Mesenchymal stem cell (in vitro differentiated cells and primary cell): ENCODE results near the gene FARP1.

Experiments
- DNase-seq: peaks from one replicate; pipeline ENCODE4 v3.0.0-alpha.2; 2013
- H2AFZ ChIP-seq: one replicate; pipeline ENCODE4 v1.6.1; 2013; ENCODE audit warnings: low read depth, mild to moderate bottlenecking, control low read depth, inconsistent platforms, low read length, moderate library complexity
- H2AK5ac ChIP-seq: 2 replicates; pipeline ENCODE4 v1.6.1; 2013; ENCODE audit warnings: low read length, moderate library complexity, mild to moderate bottlenecking, inconsistent platforms; ENCODE audit not compliant: severe bottlenecking
- H2BK120ac ChIP-seq: one replicate; pipeline ENCODE4 v1.6.1; 2013; ENCODE audit warnings: low read depth, mild to moderate bottlenecking, inconsistent platforms, low read length, moderate library complexity
- H2BK12ac ChIP-seq, 2 experiments: one replicate each; pipeline ENCODE4 v1.6.1; 2013; ENCODE audit warnings: inconsistent platforms in 2 of 2, low read length in 2 of 2, mild to moderate bottlenecking in 2 of 2, moderate library complexity in 2 of 2, control low read depth in 1 of 2
- H2BK15ac ChIP-seq: one replicate; pipeline ENCODE4 v1.6.1; 2013; ENCODE audit warnings: mild to moderate bottlenecking, low read depth, inconsistent platforms; ENCODE audit not compliant: poor library complexity, severe bottlenecking
- H2BK5ac ChIP-seq: 2 replicates; pipeline ENCODE4 v1.6.1; 2013; ENCODE audit warnings: low read depth, mild to moderate bottlenecking, low read length, control low read depth, inconsistent platforms; ENCODE audit not compliant: poor library complexity, severe bottlenecking
- H3K14ac ChIP-seq, 2 experiments: one replicate each; pipeline ENCODE4 v1.6.1; 2013; ENCODE audit warnings: inconsistent platforms in 2 of 2, low read length in 2 of 2, control low read depth in 1 of 2, mild to moderate bottlenecking in 1 of 2, moderate library complexity in 1 of 2
- H3K18ac ChIP-seq, 2 experiments: one replicate each; pipeline ENCODE4 v1.6.1; 2013; ENCODE audit warnings: inconsistent platforms in 2 of 2, low read length in 2 of 2, control low read depth in 1 of 2, low read depth in 1 of 2, mild to moderate bottlenecking in 1 of 2
- H3K23ac ChIP-seq, 2 experiments: one replicate each; pipeline ENCODE4 v1.6.1; 2013; ENCODE audit warnings: inconsistent platforms in 2 of 2, low read length in 2 of 2, mild to moderate bottlenecking in 2 of 2, moderate library complexity in 2 of 2, control low read depth in 1 of 2
- H3K27ac ChIP-seq: 2 replicates; pipeline ENCODE4 v1.5.1; 2013; ENCODE audit warnings: mild to moderate bottlenecking, moderate library complexity, low read length, control low read depth, inconsistent platforms; ENCODE audit not compliant: poor library complexity, severe bottlenecking
- H3K27me3 ChIP-seq, 2 experiments: 2 replicates each; pipeline versions ENCODE4 v1.6.1 to v1.7.0; 2013; ENCODE audit warnings: low read length in 2 of 2, mild to moderate bottlenecking in 2 of 2, moderate library complexity in 2 of 2, control low read depth in 1 of 2, inconsistent platforms in 1 of 2; ENCODE audit not compliant: control insufficient read depth in 1 of 2, insufficient read depth in 1 of 2
- H3K36me3 ChIP-seq, 2 experiments: 2 replicates each; pipeline versions ENCODE4 v1.6.1 to v1.7.0; 2013; ENCODE audit warnings: low read length in 2 of 2, control low read depth in 1 of 2, inconsistent platforms in 1 of 2, low read depth in 1 of 2, mild to moderate bottlenecking in 1 of 2; ENCODE audit not compliant: insufficient read depth in 2 of 2, control insufficient read depth in 1 of 2
- H3K4ac ChIP-seq, 2 experiments: one replicate each; pipeline ENCODE4 v1.6.1; 2013; ENCODE audit warnings: inconsistent platforms in 2 of 2, low read length in 2 of 2, mild to moderate bottlenecking in 2 of 2, moderate library complexity in 2 of 2, control low read depth in 1 of 2, low read depth in 1 of 2
- H3K4me1 ChIP-seq: 2 replicates; pipeline ENCODE4 v1.6.1; 2013; ENCODE audit warnings: low read depth, low read length, control low read depth; ENCODE audit not compliant: control insufficient read depth, insufficient read depth
- H3K4me2 ChIP-seq: 2 replicates; pipeline ENCODE4 v1.6.1; 2013; ENCODE audit warnings: low read length, mild to moderate bottlenecking, inconsistent platforms; ENCODE audit not compliant: poor library complexity, severe bottlenecking
- H3K4me3 ChIP-seq, 2 experiments: 2 replicates each; pipeline versions ENCODE4 v1.5.1 to v1.7.0; 2013; ENCODE audit warnings: low read length in 2 of 2, mild to moderate bottlenecking in 2 of 2, control low read depth in 1 of 2, low read depth in 1 of 2; ENCODE audit not compliant: insufficient read depth in 1 of 2
- H3K79me1 ChIP-seq: replicated peaks from 2 replicates; pipeline ENCODE4 v1.6.1; 2013; ENCODE audit warnings: mild to moderate bottlenecking, control low read depth, low read length, inconsistent platforms; ENCODE audit not compliant: poor library complexity, severe bottlenecking
- H3K9ac ChIP-seq: 2 replicates; pipeline ENCODE4 v1.7.0; 2013; ENCODE audit warnings: mild to moderate bottlenecking, low read length, moderate library complexity
- H3K9me3 ChIP-seq: 2 replicates; pipeline ENCODE4 v1.7.0; 2013; ENCODE audit warnings: mild to moderate bottlenecking, low read length; ENCODE audit not compliant: control insufficient read depth
- H4K8ac ChIP-seq: one replicate; pipeline ENCODE4 v1.6.1; 2013; ENCODE audit warnings: inconsistent platforms, mild to moderate bottlenecking, low read length, moderate library complexity
- H4K91ac ChIP-seq: one replicate; pipeline ENCODE4 v1.6.1; 2013; ENCODE audit warnings: mild to moderate bottlenecking, low read length, inconsistent platforms
- WGBS: methylation state at CpG from one replicate; pipeline ENCODE4 v1.1.7; 2013; ENCODE audit warnings: mixed read lengths; 5-methylcytosine and 5-hydroxymethylcytosine counted together

FARP1 gene

DNA sequence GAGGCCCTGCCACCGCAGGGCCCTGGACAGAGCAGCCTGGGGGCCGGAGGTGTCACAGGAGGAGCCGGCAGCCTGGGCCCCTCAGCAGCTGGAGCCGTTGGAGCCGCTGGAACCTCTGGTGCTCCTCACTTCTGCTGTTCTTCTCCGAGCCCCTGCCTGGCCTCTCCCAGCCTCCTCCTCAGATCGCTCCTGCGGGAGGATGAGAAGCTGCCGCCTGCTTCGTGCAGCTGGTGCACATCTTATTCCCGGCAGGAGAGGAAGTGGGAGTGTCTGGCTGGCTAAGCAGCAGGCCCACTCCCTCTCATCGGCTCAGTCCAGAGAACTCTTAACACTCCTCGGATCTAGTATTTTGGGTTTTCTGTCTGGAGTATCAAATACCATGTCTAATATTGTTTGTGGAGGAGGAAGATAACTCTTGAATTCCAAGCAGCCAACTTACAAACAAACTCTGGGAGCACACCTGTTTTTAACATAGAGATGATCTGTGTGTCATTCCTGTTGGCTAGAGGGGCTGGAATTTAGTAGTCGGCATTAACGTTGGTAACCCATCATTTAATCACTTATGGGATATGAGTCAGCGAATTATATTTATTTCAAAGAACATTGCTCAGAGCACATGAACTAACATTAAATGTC is 71.2 kb downstream of the FARP1 start:
- Histone ChIP-seq H3K4ac (peak overlapping the region; percentile 29 to 67), H2BK15ac (peak overlapping the region; percentile 96), H4K8ac (peak overlapping the region; percentile 79), H3K4me2 (no peak overlapping the region), H2BK120ac (peak overlapping the region; percentile 78), H2AK5ac (no peak overlapping the region), H2AFZ (no peak overlapping the region), H2BK12ac (peak overlapping the region in 1 of 2 experiments; percentile 80), H3K9ac (no peak overlapping the region), H3K27ac (peak overlapping the region; percentile 21), H3K18ac (peak overlapping the region; percentile 76), H3K4me3 (no peak overlapping the region), H3K9me3 (no peaks in the 10 kb centered on the region), H3K27me3 (no peaks in the 10 kb centered on the region), H3K14ac (no peak overlapping the region), H4K91ac (peak overlapping the region; percentile 83), H3K4me1 (peaks cover 27% of the 10 kb centered on the region), H3K23ac (no peak overlapping the region), H3K36me3 (peaks cover 13 to 29% of the 10 kb centered on the region in 2 experiments), H2BK5ac (no peak overlapping the region), H3K79me1 (peaks cover 26% of the 10 kb centered on the region)
- 35% methylated on average over 8 of the region's 16 CpGs for WGBS
- peak; percentile 62 for DNase-seq

GRCh38 chr13:98214707-98215106 is 71.8 kb downstream of the FARP1 start:
- 93% methylated on average over 6 of the region's 6 CpGs for WGBS
- no peak overlapping the region for H3K23ac ChIP-seq
- H3K4me3 ChIP-seq = no peak overlapping the region
- DNase-seq = no peak
- peak overlapping the region; percentile 0 for H2BK5ac ChIP-seq
- H3K4ac ChIP-seq = peak overlapping the region in 1 of 2 experiments; percentile 44
- H3K9ac ChIP-seq = no peak overlapping the region
- H3K79me1 ChIP-seq = peaks cover 29% of the 10 kb centered on the region
- H4K8ac ChIP-seq = no peak overlapping the region
- H3K18ac ChIP-seq = peak overlapping the region; percentile 37 to 93
- H2BK120ac ChIP-seq = no peak overlapping the region
- H3K9me3 ChIP-seq = no peaks in the 10 kb centered on the region
- peaks cover 13 to 29% of the 10 kb centered on the region in 2 experiments for H3K36me3 ChIP-seq
- H3K4me1 ChIP-seq = peaks cover 25% of the 10 kb centered on the region
- H2AK5ac ChIP-seq = peak overlapping the region; percentile 31
- H3K27me3 ChIP-seq = no peaks in the 10 kb centered on the region
- no peak overlapping the region for H2BK15ac ChIP-seq
- H3K4me2 ChIP-seq = no peak overlapping the region
- H2BK12ac ChIP-seq = peak overlapping the region in 1 of 2 experiments; percentile 21
- H3K14ac ChIP-seq = no peak overlapping the region
- H3K27ac ChIP-seq = peak overlapping the region; percentile 41
- no peak overlapping the region for H2AFZ ChIP-seq
- peak overlapping the region; percentile 14 for H4K91ac ChIP-seq

DNA sequence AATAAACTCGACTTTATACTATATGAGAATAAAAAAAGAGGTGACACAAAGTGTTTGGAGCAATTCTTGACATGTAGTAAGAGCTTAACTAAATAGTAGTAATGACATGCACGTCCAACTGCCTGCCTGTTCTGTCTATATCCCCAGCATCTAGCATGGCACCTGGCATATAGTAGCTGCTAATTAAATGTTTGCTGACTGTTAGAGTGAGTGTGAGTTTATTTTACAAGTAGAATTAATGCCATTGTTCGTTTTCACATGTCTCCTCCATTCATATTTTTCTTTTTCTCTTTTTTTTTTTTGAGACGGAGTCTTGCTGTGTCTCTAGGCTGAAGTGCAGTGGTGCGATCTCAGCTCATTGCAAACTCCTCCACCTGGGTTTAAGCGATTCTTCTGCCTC is 72.6 kb downstream of the FARP1 start:
- H3K27me3 ChIP-seq = no peaks in the 10 kb centered on the region
- peak overlapping the region; percentile 75 for H3K27ac ChIP-seq

DNA sequence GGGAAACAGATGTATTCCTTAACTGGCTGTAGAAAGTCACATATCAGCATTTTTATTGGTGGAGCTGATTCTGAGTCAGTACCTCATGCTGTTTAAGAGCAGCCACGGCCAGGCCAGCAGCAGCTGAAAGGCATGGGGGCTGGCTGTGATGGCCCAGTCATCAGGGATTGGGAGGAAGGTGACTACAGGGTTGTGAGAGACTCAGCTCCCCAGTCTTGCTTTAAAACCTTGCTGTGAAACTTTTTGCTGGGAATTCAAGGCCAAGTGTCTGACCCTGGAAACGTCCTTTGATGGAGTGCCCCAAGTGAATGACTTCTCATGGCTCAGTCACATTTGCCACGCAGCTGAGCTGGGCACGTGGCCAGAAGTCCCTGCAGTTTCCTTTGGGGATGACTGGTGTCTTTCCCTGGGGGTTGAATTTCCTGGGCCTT is 73.3 kb downstream of the FARP1 start:
- H2BK120ac ChIP-seq = peak overlapping the region; percentile 42
- peak overlapping the region in 1 of 2 experiments; percentile 17 for H3K4ac ChIP-seq
- under 1% methylated on average over 4 of the region's 4 CpGs for WGBS
- no peak overlapping the region for H3K14ac ChIP-seq
- peak; percentile 94 for DNase-seq
- no peak overlapping the region for H3K4me3 ChIP-seq
- peak overlapping the region; percentile 58 to 71 for H3K18ac ChIP-seq
- H2BK5ac ChIP-seq = no peak overlapping the region
- H2AK5ac ChIP-seq = peak overlapping the region; percentile 49
- no peaks in the 10 kb centered on the region for H3K27me3 ChIP-seq
- no peak overlapping the region for H3K4me2 ChIP-seq
- H3K36me3 ChIP-seq = peaks cover 13 to 27% of the 10 kb centered on the region in 2 experiments
- peak overlapping the region; percentile 70 for H4K91ac ChIP-seq
- peak overlapping the region; percentile 52 for H4K8ac ChIP-seq
- peak overlapping the region in 1 of 2 experiments; percentile 1 for H2BK12ac ChIP-seq
- peaks cover 32% of the 10 kb centered on the region for H3K79me1 ChIP-seq
- no peak overlapping the region for H2AFZ ChIP-seq
- peaks cover 25% of the 10 kb centered on the region for H3K4me1 ChIP-seq
- H3K27ac ChIP-seq = peak overlapping the region; percentile 75
- H3K9me3 ChIP-seq = no peaks in the 10 kb centered on the region
- peak overlapping the region; percentile 12 for H3K9ac ChIP-seq
- H2BK15ac ChIP-seq = no peak overlapping the region
- H3K23ac ChIP-seq = no peak overlapping the region

More for the DNA sequence above, 72.6 kb downstream of the FARP1 start:
- no peak overlapping the region for H3K23ac ChIP-seq
- H2BK12ac ChIP-seq = peak overlapping the region in 1 of 2 experiments; percentile 40
- no peak overlapping the region for H2BK15ac ChIP-seq
- peaks cover 33% of the 10 kb centered on the region for H3K79me1 ChIP-seq
- H3K4me2 ChIP-seq = no peak overlapping the region
- no peak for DNase-seq
- H2AFZ ChIP-seq = no peak overlapping the region
- H4K8ac ChIP-seq = no peak overlapping the region
- WGBS = 93% methylated on average over 4 of the region's 6 CpGs
- peaks cover 13 to 29% of the 10 kb centered on the region in 2 experiments for H3K36me3 ChIP-seq
- H3K18ac ChIP-seq = no peak overlapping the region
- no peak overlapping the region for H3K9ac ChIP-seq
- H3K4me1 ChIP-seq = peaks cover 25% of the 10 kb centered on the region
- H2BK120ac ChIP-seq = no peak overlapping the region
- H3K4ac ChIP-seq = no peak overlapping the region
- H3K4me3 ChIP-seq = no peak overlapping the region
- H3K14ac ChIP-seq = no peak overlapping the region
- no peak overlapping the region for H2BK5ac ChIP-seq
- H2AK5ac ChIP-seq = peak overlapping the region; percentile 91
- no peaks in the 10 kb centered on the region for H3K9me3 ChIP-seq
- H4K91ac ChIP-seq = no peak overlapping the region
